Trophoblast cell (in vitro differentiated cells and primary cell): ENCODE results near the gene CRB3.
"Not testable (repeated sequence)": the region's sequence is repeated elsewhere in the genome, so short reads cannot be mapped to it uniquely, and the experiment has no call there.

Source experiments
- DNase-seq, 2 donors: peaks; one replicate each; pipeline ENCODE4 v3.0.0-alpha.2; 2016
- H2AFZ ChIP-seq: 2 replicates; pipeline ENCODE4 v1.6.1; 2013; ENCODE audit warnings: low read length, moderate library complexity, mild to moderate bottlenecking; ENCODE audit not compliant: insufficient read depth, poor library complexity
- H2AK5ac ChIP-seq: 2 replicates; pipeline ENCODE4 v1.6.1; 2013; ENCODE audit warnings: mild to moderate bottlenecking, low read length
- H2BK120ac ChIP-seq: 2 replicates; pipeline ENCODE4 v1.6.1; 2013; ENCODE audit warnings: low read length, mild to moderate bottlenecking, moderate library complexity; ENCODE audit not compliant: insufficient read depth, poor library complexity
- H2BK12ac ChIP-seq: 2 replicates; pipeline ENCODE4 v1.6.1; 2013; ENCODE audit warnings: mild to moderate bottlenecking, low read length, moderate library complexity
- H2BK5ac ChIP-seq: 2 replicates; pipeline ENCODE4 v1.6.1; 2013; ENCODE audit warnings: low read length, low read depth, moderate library complexity, mild to moderate bottlenecking; ENCODE audit not compliant: poor library complexity
- H3K14ac ChIP-seq: 2 replicates; pipeline ENCODE4 v1.6.1; 2013; ENCODE audit warnings: mild to moderate bottlenecking, low read length
- H3K18ac ChIP-seq: 2 replicates; pipeline ENCODE4 v1.6.1; 2013; ENCODE audit warnings: mild to moderate bottlenecking, low read length
- H3K23ac ChIP-seq: 2 replicates; pipeline ENCODE4 v1.6.1; 2013; ENCODE audit warnings: low read length
- H3K27ac ChIP-seq: 2 replicates; pipeline ENCODE4 v1.5.1; 2013; ENCODE audit warnings: low read depth, mild to moderate bottlenecking, inconsistent platforms, low read length, moderate library complexity
- H3K27me3 ChIP-seq: 2 replicates; pipeline ENCODE4 v1.6.1; 2013; ENCODE audit warnings: inconsistent platforms, mild to moderate bottlenecking, low read length, moderate library complexity; ENCODE audit not compliant: insufficient read depth
- H3K36me3 ChIP-seq, 2 experiments: 1 replicate in 1 of 2; 2 replicates in 1 of 2; pipeline ENCODE4 v1.6.1; 2013; ENCODE audit warnings: low read length in 2 of 2, mild to moderate bottlenecking in 2 of 2, moderate library complexity in 1 of 2; ENCODE audit not compliant: insufficient read depth in 2 of 2, control insufficient read depth in 1 of 2
- H3K4ac ChIP-seq: 2 replicates; pipeline ENCODE4 v1.6.1; 2013; ENCODE audit warnings: low read depth, mild to moderate bottlenecking, low read length, moderate library complexity
- H3K4me1 ChIP-seq, 2 experiments: 1 replicate in 1 of 2; 2 replicates in 1 of 2; pipeline ENCODE4 v1.6.1; 2013; ENCODE audit warnings: low read length in 2 of 2, mild to moderate bottlenecking in 2 of 2, moderate library complexity in 1 of 2; ENCODE audit not compliant: insufficient read depth in 2 of 2, control insufficient read depth in 1 of 2
- H3K4me2 ChIP-seq: 2 replicates; pipeline ENCODE4 v1.6.1; 2013; ENCODE audit warnings: inconsistent platforms, mild to moderate bottlenecking, low read length, moderate library complexity
- H3K4me3 ChIP-seq: 2 replicates; pipeline ENCODE4 v1.5.1; 2013; ENCODE audit warnings: mild to moderate bottlenecking, low read depth, low read length, inconsistent platforms
- H3K79me1 ChIP-seq: one replicate; pipeline ENCODE4 v1.6.1; 2013; ENCODE audit warnings: low read length
- H3K79me2 ChIP-seq: 2 replicates; pipeline ENCODE4 v1.6.1; 2013; ENCODE audit warnings: low read length, mild to moderate bottlenecking; ENCODE audit not compliant: control insufficient read depth, insufficient read depth, poor library complexity
- H3K9ac ChIP-seq: 2 replicates; pipeline ENCODE4 v1.6.1; 2013; ENCODE audit warnings: mild to moderate bottlenecking, low read length
- H3K9me3 ChIP-seq: 2 replicates; pipeline ENCODE4 v1.6.1; 2013; ENCODE audit warnings: low read depth, mild to moderate bottlenecking, control low read depth, inconsistent platforms, low read length; ENCODE audit not compliant: insufficient read depth
- H4K12ac ChIP-seq: 2 replicates; pipeline ENCODE4 v1.6.1; 2013; ENCODE audit warnings: low read depth, mild to moderate bottlenecking, low read length, moderate library complexity
- H4K8ac ChIP-seq: 2 replicates; pipeline ENCODE4 v1.6.1; 2013; ENCODE audit warnings: low read depth, mild to moderate bottlenecking, low read length, moderate library complexity
- H4K91ac ChIP-seq: one replicate; pipeline ENCODE4 v1.6.1; 2013; ENCODE audit warnings: low read depth, mild to moderate bottlenecking, low read length, moderate library complexity
- WGBS: extraction: QIAGEN DNeasy Blood & Tissue Kit; methylation state at CpG from one replicate; pipeline ENCODE4 v1.1.7; 2013; ENCODE audit warnings: missing lambda C conversion rate; ENCODE audit not compliant: insufficient read length, insufficient coverage; ENCODE audit errors: extremely low coverage; 5-methylcytosine and 5-hydroxymethylcytosine counted together

CRB3 gene

GRCh38 chr19:6501740-6502648, 37.9 kb downstream of the CRB3 start, which contains the start of gene TUBB4A:
TUBB4A (minus strand) TSS chr19:6502309; CDS start chr19:6502212, 97 bp downstream.
- no peak for DNase-seq
- H2AK5ac ChIP-seq, result no peak within 1 kb of the TSS
- H3K4ac ChIP-seq, result no peak within 1 kb of the TSS
- H3K9me3 ChIP-seq, result peaks cover 1% of the 10 kb centered on the region
- no peak within 1 kb of the TSS for H4K91ac ChIP-seq
- H2AFZ ChIP-seq, result peak within 1 kb of the TSS; percentile 25
- peak within 1 kb of the TSS; percentile 45 for H3K4me2 ChIP-seq
- no peak within 1 kb of the TSS for H3K18ac ChIP-seq
- no peak within 1 kb of the TSS for H3K9ac ChIP-seq
- H4K8ac ChIP-seq, result no peak within 1 kb of the TSS
- WGBS, result no CpG with 5 or more reads among the region's 71 CpGs
- no peaks in the 10 kb centered on the region for H3K79me2 ChIP-seq
- no peak within 1 kb of the TSS for H2BK120ac ChIP-seq
- no peak within 1 kb of the TSS for H4K12ac ChIP-seq
- H2BK5ac ChIP-seq, result no peak within 1 kb of the TSS
- no peaks in the 10 kb centered on the region for H3K36me3 ChIP-seq
- H3K23ac ChIP-seq, result peak within 1 kb of the TSS; percentile 90
- H3K27me3 ChIP-seq, result peaks cover 20% of the 10 kb centered on the region
- no peaks in the 10 kb centered on the region for H3K79me1 ChIP-seq
- no peak within 1 kb of the TSS for H3K27ac ChIP-seq
- H3K4me1 ChIP-seq, result no peaks in the 10 kb centered on the region
- H3K4me3 ChIP-seq, result peak within 1 kb of the TSS; percentile 1
- H2BK12ac ChIP-seq, result no peak within 1 kb of the TSS
- no peak within 1 kb of the TSS for H3K14ac ChIP-seq

GRCh38 chr19:6503407-6504201, 39.5 kb downstream of the CRB3 start:
- Histone ChIP-seq H4K12ac (no peak overlapping the region), H2AFZ (no peak overlapping the region), H3K23ac (no peak overlapping the region), H2AK5ac (no peak overlapping the region), H3K4ac (no peak overlapping the region), H3K79me2 (no peaks in the 10 kb centered on the region), H2BK5ac (no peak overlapping the region), H3K36me3 (no peaks in the 10 kb centered on the region), H3K9ac (no peak overlapping the region), H3K27me3 (peaks cover 20% of the 10 kb centered on the region), H2BK120ac (no peak overlapping the region), H4K91ac (no peak overlapping the region), H3K79me1 (no peaks in the 10 kb centered on the region), H3K14ac (no peak overlapping the region), H3K4me1 (no peaks in the 10 kb centered on the region), H3K18ac (no peak overlapping the region), H3K27ac (no peak overlapping the region), H4K8ac (no peak overlapping the region), H2BK12ac (no peak overlapping the region), H3K4me3 (no peak overlapping the region), H3K9me3 (peaks cover 1% of the 10 kb centered on the region), H3K4me2 (no peak overlapping the region)
- no CpG with 5 or more reads among the region's 9 CpGs for WGBS
- no peak for DNase-seq

- H2AK5ac ChIP-seq, H4K12ac ChIP-seq, H2AFZ ChIP-seq, DNase-seq, H3K79me2 ChIP-seq, H2BK120ac ChIP-seq, H3K4me2 ChIP-seq, H3K4me1 ChIP-seq, H3K18ac ChIP-seq, H3K9ac ChIP-seq, H2BK12ac ChIP-seq, H4K91ac ChIP-seq, H4K8ac ChIP-seq, H2BK5ac ChIP-seq, H3K9me3 ChIP-seq, H3K14ac ChIP-seq, H3K27me3 ChIP-seq, H3K4ac ChIP-seq, H3K27ac ChIP-seq, H3K79me1 ChIP-seq, H3K4me3 ChIP-seq, H3K23ac ChIP-seq, H3K36me3 ChIP-seq: not testable (repeated sequence)
- no CpG with 5 or more reads among the region's 9 CpGs for WGBS
Measured at GRCh38 chr19:6508028-6508771, 44.1 kb downstream of the CRB3 start.
